GM12892 (cell line): ENCODE results near the gene NCOA4.

Experiments
- POLR2A ChIP-seq: IDR thresholded peaks from 2 replicates; pipeline ENCODE4 v1.6.1; 2011; ENCODE audit warnings: low read depth, low read length, control low read depth
- POLR2AphosphoS5 ChIP-seq: IDR thresholded peaks from 2 replicates; pipeline ENCODE4 v1.6.1; 2011; ENCODE audit warnings: low read depth, low read length, control low read depth
- TAF1 ChIP-seq: IDR thresholded peaks from 2 replicates; pipeline ENCODE4 v1.6.1; 2011; ENCODE audit warnings: low read depth, mild to moderate bottlenecking, control low read depth, low read length, borderline replicate concordance

DNA sequence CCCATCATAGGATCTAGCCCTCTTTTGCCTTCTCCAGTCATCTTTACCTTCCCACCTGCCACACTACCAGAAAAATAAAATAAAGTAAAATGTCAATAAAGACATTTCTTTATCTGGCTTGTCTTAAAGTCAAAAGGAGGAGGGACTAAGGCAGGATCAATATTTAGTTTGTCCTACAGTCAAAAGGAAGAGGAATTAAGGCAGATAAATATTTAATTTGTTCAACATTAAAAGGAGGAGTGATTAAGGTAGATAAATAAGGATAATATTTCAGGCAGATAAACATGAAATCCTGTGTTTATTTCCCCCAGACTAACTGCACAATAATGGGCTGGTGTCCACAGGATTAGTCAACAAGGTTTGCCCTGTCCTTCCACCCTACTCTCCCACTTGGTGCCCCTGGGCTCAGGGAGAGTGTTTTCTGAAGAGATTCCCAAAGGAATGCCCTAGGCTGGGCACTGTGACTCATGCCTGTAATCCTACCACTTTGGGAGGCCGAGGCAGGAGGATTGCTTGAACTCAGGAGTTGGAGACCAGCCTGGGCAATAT lies 33.9 kb upstream of the NCOA4 start:
- TF ChIP-seq POLR2AphosphoS5 (no peak), POLR2A (no peak), TAF1 (no peak)
